Stimulated activated CD4-positive, alpha-beta T cell treated with anti-CD3 and anti-CD28 coated beads, Interleukin-12 subunit alpha, Interleukin-12 subunit beta, amount 100 ng/mL, for 4 hours (primary cell): ENCODE results near the gene PTGES3L.

ENCODE experiments used
- DNase-seq: peaks from one replicate; pipeline ENCODE4 v3.0.0-alpha.2; 2020

PTGES3L gene

DNA sequence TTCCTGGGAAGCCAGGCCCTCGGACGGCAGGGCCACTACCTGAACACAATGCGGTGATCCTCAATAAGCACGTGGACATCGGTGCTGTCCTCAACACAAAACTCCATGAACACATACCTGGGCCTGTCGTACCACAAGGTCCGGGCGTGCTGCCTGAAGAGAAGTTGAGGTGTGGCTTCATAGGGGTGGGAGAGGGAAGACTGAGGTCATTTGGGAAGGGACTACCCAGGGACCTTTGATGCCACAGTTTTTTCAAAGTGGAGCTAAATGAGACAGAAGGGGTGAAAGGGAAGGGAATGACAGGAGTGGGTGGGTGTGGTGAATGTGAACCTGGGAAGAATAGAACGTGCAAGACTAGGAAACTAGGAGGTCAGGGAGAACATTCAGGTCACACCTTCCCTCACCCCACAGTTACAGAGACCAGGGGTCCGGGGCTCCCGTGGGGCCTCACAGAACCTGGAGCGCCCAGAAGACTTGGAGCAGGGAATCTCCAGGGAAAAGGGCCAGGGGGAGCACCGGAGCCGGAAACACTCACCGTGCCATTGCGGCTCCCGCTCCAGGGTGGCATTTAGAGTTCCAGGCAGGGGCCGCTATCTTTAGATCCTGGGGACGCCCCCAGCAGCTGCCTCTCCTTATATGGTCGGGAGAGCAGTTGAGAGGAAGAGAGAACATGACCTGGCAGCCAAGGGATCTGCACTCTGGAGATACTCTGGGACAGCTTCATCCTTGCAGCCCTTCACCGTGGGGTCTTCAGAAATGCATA is at the start of gene PTGES3L:
TSS of gene PTGES3L (minus strand) at position 570 of the 763 bp plus-strand sequence. CDS start at position 543, 27 bp downstream.
- no peak for DNase-seq

GRCh38 chr17:43028221-43028861 is 48.5 kb upstream of the PTGES3L start:
- DNase-seq: no peak

DNA sequence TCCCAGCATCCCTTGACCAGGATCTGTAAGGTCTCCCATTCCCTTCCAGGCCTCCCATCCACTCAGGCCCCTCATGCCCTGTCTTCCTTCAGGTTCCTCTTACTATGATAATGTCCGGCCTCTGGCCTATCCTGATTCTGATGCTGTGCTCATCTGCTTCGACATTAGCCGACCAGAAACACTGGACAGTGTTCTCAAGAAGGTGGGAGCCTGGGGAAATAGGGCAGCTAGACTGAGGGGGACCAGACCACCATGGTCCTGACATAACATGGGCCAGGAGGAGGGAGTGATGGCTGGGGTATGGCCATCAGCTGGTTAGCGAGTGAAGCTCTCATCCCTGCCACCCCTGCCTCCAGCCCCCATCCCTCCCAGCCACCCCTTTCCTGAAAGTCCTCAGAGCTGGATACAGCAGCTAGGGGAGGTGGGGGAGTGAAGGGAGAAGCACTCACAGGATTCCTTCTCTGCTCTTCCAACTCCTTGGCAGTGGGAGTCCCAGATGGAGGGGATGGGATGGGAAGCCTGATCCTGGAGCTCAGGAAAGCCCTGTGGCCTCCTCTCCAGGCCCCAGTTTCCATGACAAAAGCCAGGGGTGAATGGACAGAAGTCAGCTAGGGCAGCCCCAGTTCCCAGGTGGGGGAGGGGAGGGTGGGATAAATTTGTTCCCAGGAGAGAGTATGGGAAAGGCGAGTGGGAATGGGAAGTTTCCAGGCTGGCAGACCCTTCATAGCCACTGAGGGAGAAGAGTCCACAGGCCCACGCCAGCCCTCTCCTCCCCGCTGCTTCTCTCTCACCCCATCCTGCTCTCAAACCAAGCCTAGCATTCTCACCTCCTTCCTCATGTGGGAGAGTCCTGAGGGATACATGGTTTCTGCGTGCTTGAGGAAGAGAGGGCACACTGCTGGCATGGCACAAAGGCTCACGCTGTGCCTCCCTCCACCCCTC is 47.5 kb upstream of the PTGES3L start:
- no peak for DNase-seq

- DNase-seq: no peak
These were observed 46.7 kb upstream of the PTGES3L start for GRCh38 chr17:43026595-43026994.

GRCh38 chr17:43025766-43026537 is 46.1 kb upstream of the PTGES3L start:
- DNase-seq: no peak

GRCh38 chr17:43025290-43025657 is 45.4 kb upstream of the PTGES3L start:
- no peak for DNase-seq

DNA sequence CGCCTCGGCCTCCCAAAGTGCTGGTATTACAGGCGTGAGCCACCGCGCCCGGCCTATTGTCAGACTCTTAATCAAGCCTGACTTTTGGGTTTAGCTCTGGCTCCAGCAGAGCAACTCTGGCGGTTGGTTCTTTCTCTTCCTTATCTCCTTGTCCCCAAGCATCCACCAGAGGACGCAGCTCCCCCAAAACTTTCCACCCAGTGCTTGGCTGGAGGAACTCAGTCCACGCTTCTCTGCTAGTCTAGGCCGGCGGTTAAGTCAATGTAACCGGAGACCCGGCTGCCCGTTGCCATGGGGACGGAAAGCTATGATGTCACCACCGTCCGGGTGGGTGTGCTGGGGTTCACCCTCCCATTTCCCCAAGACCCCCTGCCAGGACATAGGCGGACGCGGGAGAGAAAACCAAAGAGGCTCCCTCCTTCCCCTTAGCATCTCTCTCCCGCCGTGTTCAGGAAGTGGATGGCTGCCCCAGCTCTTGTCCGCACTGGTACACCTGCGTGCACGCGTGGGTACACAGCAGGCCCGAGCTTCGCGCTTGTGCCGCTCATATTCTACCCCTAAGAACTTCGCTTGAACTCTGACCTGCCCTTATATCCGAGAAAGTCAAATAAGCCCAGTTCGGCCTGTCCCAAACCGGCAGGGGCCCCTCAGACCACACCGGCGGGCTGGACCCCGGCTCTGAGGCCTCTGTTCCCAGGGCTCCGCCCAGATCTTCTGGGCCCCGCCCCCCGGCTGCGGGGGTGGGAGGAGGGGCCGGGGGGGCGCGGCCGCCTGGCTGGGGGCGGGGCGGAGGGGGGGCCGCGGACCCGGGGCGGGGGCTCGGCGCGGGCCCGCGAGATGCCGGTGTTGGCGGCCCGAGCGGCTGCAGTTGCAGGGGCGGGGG is 44.8 kb upstream of the PTGES3L start, which contains the start of gene RND2:
TSS of gene RND2 (plus strand) at position 825 of the 883 bp plus-strand sequence. CDS start 117 bp downstream, outside the sequence.
- peak; percentile 67 for DNase-seq

DNA sequence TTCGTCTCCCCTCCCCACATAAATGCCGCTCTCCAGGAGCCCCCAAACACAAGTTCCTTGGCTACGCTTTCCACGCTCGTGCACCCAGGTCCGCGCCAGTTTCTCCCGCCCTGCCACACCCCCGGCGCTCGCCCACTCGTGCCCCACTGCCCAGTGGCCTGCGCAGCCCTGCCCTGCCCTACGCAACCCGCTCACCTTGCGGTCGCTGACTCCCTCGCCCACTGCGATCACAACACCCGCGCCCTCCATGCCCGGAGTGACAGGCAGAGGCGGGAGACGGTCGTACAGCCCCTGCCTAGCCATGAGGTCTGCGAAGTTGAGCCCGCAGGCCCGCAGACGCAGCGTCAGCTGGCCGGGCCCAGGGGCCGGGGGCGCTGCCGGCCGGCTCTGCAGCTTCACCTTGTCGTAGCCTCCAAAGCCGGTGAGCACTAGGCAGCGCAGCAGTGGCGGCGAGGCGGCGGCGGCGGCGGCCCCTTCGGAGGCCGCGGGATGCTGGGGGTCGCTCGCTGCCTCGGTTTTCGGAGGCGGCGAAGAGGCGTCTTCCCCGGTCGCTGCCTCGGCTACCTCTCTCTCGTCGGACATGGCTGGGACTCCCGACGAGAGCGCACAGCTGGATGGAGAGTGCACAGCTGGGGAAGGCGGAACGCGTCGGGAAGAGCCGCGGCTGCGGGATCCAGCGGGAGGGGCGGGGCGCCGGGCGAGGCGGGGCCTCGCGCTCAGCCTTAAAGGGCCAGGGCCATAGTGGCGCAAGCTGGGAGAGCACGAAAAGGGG is 42.0 kb upstream of the PTGES3L start, which contains the start of gene VAT1:
TSS of gene VAT1 (minus strand) at position 645 of the 772 bp plus-strand sequence. CDS start at position 582, 63 bp downstream.
- peak; percentile 61 for DNase-seq

DNA sequence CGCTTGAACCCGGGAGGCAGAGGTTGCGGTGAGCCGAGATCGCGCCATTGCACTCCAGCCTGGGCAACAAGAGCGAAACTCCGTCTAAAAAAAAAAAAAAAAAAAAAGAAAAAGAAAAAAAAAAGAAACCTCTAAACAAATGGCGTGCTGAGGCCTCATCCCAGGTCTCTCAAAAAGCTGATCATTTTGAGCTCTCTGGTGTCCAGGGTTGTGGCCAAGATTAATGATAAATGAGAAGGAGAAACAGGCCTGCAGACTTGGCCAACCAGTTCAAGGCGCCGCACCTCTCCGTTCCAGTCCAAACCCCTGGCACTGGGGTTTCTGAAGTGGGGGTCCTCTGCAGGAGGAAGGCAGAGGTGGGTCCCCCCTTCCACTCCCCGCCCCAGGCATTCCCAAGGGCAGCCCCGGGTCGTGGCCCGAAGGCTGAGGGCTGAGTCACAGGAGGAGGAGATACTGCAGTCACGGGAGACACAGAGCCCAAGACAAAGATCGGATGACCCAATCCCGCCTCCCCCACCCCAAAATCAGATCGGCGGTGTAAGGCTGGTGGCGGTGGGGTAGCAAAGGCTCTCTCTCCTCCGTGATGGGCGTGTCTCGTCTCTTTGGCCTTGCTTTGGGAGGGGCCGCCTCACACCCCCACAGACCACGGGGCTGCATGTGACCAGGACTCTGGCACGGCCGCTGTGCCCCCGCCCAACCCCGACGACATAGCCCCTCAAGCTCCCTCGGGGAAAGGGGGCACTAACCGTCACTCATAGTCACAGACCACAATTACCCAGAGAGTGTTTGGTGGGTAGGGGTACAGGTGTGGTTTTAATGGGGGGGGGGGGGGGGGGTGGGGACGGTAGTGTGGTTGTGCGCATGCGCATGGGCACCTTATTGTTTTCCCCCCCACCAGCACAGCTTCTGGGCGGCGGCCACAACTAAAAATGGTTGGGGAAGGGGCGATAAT is 41.2 kb upstream of the PTGES3L start:
- peak; percentile 28 for DNase-seq

DNA sequence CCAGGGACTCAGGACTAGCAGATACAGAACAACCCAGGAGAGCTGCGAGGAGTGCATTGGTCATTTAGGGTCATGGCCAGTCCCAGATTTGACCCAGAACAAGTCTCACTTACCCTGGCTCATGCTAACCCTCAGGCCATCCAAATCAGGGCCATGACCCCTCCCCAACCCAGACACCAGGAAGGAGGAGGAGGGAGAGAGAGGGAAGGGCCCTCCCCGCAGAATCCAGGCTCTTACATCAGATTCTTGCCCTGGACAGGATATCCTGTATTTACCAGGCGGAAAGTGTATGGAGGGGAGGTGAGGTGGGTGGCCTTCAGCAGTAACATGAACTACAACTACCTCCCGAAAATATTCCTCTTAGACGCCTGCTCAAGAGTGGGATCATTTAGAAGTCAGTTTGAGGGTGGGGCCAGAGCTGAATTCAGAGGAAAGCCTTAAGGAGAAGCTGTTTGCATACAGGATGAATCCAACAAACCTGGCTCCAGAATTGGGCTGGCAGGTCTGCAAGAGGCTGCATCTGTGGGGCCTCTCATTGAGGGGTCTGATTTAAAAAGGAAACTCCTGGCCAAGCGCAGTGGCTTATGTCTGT is 40.2 kb upstream of the PTGES3L start:
- no peak for DNase-seq

DNA sequence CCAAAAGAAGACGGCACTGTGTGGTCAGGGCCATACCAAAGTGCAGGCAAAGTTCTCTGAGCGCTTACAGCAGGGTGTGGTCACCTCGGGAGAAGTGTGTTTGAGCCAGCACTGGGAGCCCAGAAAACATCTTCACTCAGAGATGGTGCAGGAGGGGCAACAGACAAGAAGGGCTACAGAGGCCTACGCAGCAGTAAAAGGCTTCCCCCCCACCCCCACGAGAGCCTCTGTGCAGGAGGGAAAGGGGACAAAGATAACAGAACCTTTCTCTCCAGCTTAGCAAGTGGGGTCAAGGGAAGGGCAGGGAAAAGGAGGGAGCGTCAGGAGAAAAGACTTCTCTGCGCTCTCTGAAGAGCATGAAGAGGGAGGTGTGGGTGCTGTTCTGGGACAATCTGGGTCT is 39.5 kb upstream of the PTGES3L start:
- DNase-seq: no peak

- DNase-seq: no peak
These were observed 39.1 kb upstream of the PTGES3L start for GRCh38 chr17:43018932-43019331.

DNA sequence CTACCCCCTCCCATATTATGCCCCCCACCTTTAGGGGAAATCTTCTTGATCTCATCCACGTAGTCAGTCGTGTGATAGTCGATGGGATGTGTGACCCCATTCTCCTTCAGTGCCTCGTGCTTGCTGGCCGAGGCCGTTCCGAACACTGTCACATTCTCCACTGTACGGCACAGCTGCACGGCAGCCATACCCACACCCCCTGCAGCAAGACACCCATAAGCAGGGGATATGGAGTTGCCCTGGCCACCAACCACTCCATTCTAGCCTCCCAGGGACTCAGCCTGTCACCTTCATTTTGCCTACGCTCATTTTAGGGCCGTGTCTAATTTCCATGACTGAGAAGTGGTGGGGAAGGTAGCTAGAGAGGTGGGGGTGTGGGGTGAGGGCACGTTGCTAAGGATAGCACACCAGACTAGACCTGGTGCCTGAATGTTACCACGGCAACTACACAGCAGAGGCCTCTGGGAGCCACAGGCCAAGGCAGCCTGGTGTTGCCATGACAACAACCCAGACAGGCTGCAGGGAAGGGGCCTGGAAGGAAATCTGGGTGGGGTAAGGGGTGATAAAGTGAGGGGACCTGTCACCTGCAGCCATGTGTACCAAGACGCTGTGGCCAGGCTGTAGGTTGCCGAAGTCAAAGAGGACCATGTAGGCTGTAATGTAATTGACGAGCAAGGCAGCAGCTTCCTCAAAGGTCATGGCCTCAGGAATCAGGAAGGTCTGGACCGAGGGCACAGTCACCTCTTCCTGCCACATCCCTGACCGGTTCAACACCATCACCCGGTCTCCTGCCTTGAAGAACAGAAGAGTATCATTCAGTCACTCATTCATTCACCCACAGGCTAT is 38.4 kb upstream of the PTGES3L start:
- DNase-seq: no peak

- DNase-seq: no peak
These were observed 36.3 kb upstream of the PTGES3L start for GRCh38 chr17:43016216-43016615.

GRCh38 chr17:43015579-43015978 is 35.7 kb upstream of the PTGES3L start:
- DNase-seq: no peak

- DNase-seq: no peak
These were observed 35.0 kb upstream of the PTGES3L start for GRCh38 chr17:43014649-43015542.
